Upper lobe of right lung (tissue), 1 donor: Measurements from ENCODE around the gene DHX15. TPM values are rescaled to one million over a fixed set of nuclear protein-coding genes. Genes with fewer than 3 reads are reported as not detected.

Experiments used
- ATAC-seq: fragments of 200-7000 bp; cut with Tn5 transposase; one replicate; pipeline ENCODE4 v1.9.1; 2020; ENCODE audit warnings: mild to moderate bottlenecking, moderate library complexity
- DNase-seq: peaks from one replicate; pipeline ENCODE4 v3.0.0-alpha.2; 2020
- H3K27ac ChIP-seq: fragments of 200-600 bp; one replicate; pipeline ENCODE4 v1.8.0; 2022
- H3K27me3 ChIP-seq: fragments of 200-600 bp; one replicate; pipeline ENCODE4 v1.8.0; 2022; ENCODE audit warnings: mild to moderate bottlenecking
- H3K36me3 ChIP-seq: fragments of 200-600 bp; one replicate; pipeline ENCODE4 v1.8.0; 2022
- H3K4me1 ChIP-seq: fragments of 200-600 bp; one replicate; pipeline ENCODE4 v1.8.0; 2022
- H3K4me3 ChIP-seq: fragments of 200-600 bp; one replicate; pipeline ENCODE4 v1.8.0; 2022; ENCODE audit warnings: mild to moderate bottlenecking
- H3K9me3 ChIP-seq: fragments of 200-600 bp; one replicate; pipeline ENCODE4 v1.8.0; 2022
- CTCF ChIP-seq: fragments of 200-600 bp; IDR thresholded peaks from one replicate; pipeline ENCODE4 v1.8.0; 2022; ENCODE audit warnings: antibody characterized with exemption
- intact Hi-C: fragments of 100-400 bp; cut with DNase I; formaldehyde crosslinking; loops from one replicate; pipeline ENCODE4 v1.11.0; 2022
- total RNA-seq: library from RNA; stranded (reverse); fragmentation: NEBNext Ultra II Directional; extraction: Animal tissue kit (Norgen Biotek cat#: 25700); gene quantifications from one replicate; pipeline ENCODE4 v1.2.1, GENCODE V29; 2021
- donor health status: DM: no; HTN: yes; CAD: no; lungs with severe emphysema.

The DHX15 gene
- total RNA-seq, 1 donor from 2014 or later = 101 TPM

DNA sequence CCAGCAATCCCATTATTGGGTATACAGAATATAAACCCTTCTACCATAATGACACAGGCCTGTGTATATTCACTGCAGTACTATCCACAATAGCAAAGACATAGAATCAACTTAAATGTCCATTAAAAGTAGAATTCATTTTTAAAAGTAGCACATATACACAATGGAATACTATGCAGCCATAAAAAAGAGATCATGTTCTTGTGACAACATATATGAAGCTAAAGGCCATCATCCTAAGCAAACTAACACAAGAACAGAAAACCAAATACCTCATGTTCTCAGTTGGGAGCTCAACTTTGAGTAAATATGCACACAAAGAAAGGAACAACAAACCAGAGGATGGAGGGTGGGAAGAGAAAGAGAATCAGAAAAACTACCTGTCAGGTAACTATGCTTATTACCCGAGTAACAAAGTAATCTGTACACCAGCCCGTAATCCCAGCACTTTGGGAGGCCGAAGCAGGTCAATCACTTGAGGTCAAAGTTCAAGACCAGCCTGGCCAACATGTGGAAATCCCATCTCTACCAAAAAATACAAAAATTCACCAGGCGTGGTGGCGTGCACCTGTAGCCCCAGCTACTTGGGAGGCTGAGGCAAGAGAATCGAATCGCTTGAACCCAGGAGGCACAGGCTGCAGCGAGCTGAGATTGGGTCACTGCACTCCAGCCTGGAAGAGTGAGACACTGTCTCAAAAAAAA is 22.8 kb downstream of the DHX15 start:
- no peak for TF ChIP-seq CTCF

DNA sequence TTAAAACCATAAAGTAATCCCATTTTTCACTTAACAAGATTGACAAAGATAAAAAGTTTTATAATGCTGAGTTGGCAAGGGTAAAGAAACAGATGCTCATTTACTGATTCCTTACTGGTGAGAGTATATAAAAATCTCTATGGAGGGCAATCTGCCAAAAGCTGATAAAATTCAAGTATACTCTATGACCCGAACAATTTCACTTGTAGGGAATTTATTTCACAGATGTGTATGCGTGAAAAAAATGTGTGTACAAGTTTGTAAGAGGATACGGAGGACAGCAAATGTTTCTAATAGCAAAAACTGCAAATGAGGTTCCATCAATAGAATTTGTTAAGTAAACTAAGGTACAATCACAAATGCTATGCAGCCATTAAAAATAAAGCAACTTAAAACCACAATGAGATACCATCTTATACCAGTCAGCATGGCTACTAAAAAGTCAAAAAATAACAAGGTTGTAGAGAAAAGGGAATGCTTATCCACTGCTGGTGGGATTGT is 23.4 kb downstream of the DHX15 start:
- peaks cover 7% of the 10 kb centered on the region for H3K36me3 ChIP-seq
- H3K4me3 ChIP-seq = no peak overlapping the region
- DNase-seq (no peak), ATAC-seq (no peak)
- TF ChIP-seq CTCF = no peak
- H3K9me3 ChIP-seq = no peaks in the 10 kb centered on the region
- H3K27me3 ChIP-seq = no peaks in the 10 kb centered on the region
- peaks cover 15% of the 10 kb centered on the region for H3K4me1 ChIP-seq
- H3K27ac ChIP-seq = no peak overlapping the region
- intact Hi-C loops = no loop called here

More for the DNA sequence above, 22.8 kb downstream of the DHX15 start:
- no peaks in the 10 kb centered on the region for H3K36me3 ChIP-seq
- H3K27me3 ChIP-seq = no peaks in the 10 kb centered on the region
- H3K4me3 ChIP-seq = no peak overlapping the region
- H3K27ac ChIP-seq = no peak overlapping the region
- H3K9me3 ChIP-seq = no peaks in the 10 kb centered on the region
- ATAC-seq (no peak), DNase-seq (no peak)
- intact Hi-C loops = no loop called here
- peaks cover 15% of the 10 kb centered on the region for H3K4me1 ChIP-seq

DNA sequence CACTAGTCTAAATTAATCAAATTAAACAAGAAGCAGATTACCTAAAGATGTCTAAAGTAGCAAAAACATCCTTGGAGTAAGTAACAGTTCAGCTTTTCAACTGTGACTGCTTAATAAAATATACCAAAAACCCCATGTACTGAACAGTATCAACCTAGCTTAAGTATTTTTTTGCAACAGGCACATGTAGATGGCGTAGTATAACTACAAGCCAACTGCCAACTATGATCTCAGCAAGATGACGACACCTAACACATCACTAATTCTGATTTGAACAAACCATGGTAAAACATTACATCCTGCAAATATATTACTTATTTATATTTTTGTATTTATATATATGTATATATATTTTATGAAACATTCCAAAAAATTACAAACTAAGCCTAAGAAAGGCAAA is 24.5 kb downstream of the DHX15 start:
- no peak for TF ChIP-seq CTCF
- DNase-seq (no peak), ATAC-seq (no peak)
- H3K4me1 ChIP-seq = peaks cover 11% of the 10 kb centered on the region
- H3K27me3 ChIP-seq = no peaks in the 10 kb centered on the region
- no peak overlapping the region for H3K27ac ChIP-seq
- no peak overlapping the region for H3K4me3 ChIP-seq
- intact Hi-C loops = no loop called here
- H3K36me3 ChIP-seq = peaks cover 14% of the 10 kb centered on the region
- no peaks in the 10 kb centered on the region for H3K9me3 ChIP-seq

GRCh38 chr4:24559032-24559821 is 25.1 kb downstream of the DHX15 start:
- Histone ChIP-seq H3K9me3 (no peaks in the 10 kb centered on the region), H3K4me3 (no peak overlapping the region), H3K36me3 (peaks cover 20% of the 10 kb centered on the region), H3K27ac (no peak overlapping the region), H3K4me1 (peaks cover 6% of the 10 kb centered on the region), H3K27me3 (no peaks in the 10 kb centered on the region)
- TF ChIP-seq CTCF = no peak
- intact Hi-C loops = no loop called here
- DNase-seq = no peak
- no peak for ATAC-seq

GRCh38 chr4:24557026-24558025 is 27.0 kb downstream of the DHX15 start:
- ATAC-seq = peak; percentile 45
- Histone ChIP-seq H3K27me3 (no peaks in the 10 kb centered on the region), H3K36me3 (peaks cover 37% of the 10 kb centered on the region), H3K9me3 (no peaks in the 10 kb centered on the region), H3K27ac (no peak overlapping the region), H3K4me1 (peaks cover 6% of the 10 kb centered on the region), H3K4me3 (no peak overlapping the region)
- intact Hi-C loops = no loop called here
- no peak for DNase-seq
- no peak for TF ChIP-seq CTCF
